ENCODE results near the gene USP1.

Gene USP1

GRCh38 chr1:62462370-62462769, 25.5 kb downstream of the USP1 start:
- no peak for TF ChIP-seq CTCF (IDR thresholded peaks at IDR 0.05; ENCODE audit: insufficient read depth, low read length, poor library complexity, severe bottlenecking)
- H3K36me3 ChIP-seq (ENCODE audit: control insufficient read depth, insufficient read depth, low read length): no peaks in the 10 kb centered on the region
- H3K27me3 ChIP-seq (replicated peaks; ENCODE audit: control insufficient read depth, insufficient read depth, low read length): no peaks in the 10 kb centered on the region
- no peak for DNase-seq (ENCODE audit: extremely low read depth, insufficient read length)
- no peak overlapping the region for H3K4me3 ChIP-seq (replicated peaks; ENCODE audit: low read depth, low read length)

- Histone ChIP-seq H3K27me3 (replicated peaks; ENCODE audit: control insufficient read depth, insufficient read depth, low read length) (no peaks in the 10 kb centered on the region), H3K4me3 (replicated peaks; ENCODE audit: low read depth, low read length) (no peak overlapping the region), H3K36me3 (ENCODE audit: control insufficient read depth, insufficient read depth, low read length) (peaks cover 1% of the 10 kb centered on the region; the same call in 1 of the 2 replicates)
- TF ChIP-seq CTCF (IDR thresholded peaks at IDR 0.05; ENCODE audit: insufficient read depth, low read length, poor library complexity, severe bottlenecking): no peak
- no peak for DNase-seq (ENCODE audit: extremely low read depth, insufficient read length)
Observed at GRCh38 chr1:62467092-62467491, 30.2 kb downstream of the USP1 start.

- Histone ChIP-seq H3K4me3 (replicated peaks; ENCODE audit: low read depth, low read length) (no peak overlapping the region), H3K27me3 (replicated peaks; ENCODE audit: control insufficient read depth, insufficient read depth, low read length) (no peaks in the 10 kb centered on the region), H3K36me3 (ENCODE audit: control insufficient read depth, insufficient read depth, low read length) (no peaks in the 10 kb centered on the region; the same call in 1 of the 2 replicates)
- DNase-seq (ENCODE audit: extremely low read depth, insufficient read length): no peak
- no peak for TF ChIP-seq CTCF (IDR thresholded peaks at IDR 0.05; ENCODE audit: insufficient read depth, low read length, poor library complexity, severe bottlenecking)
Observed at GRCh38 chr1:62476525-62477219, 39.8 kb downstream of the USP1 start.

GRCh38 chr1:62481681-62482080, 44.8 kb downstream of the USP1 start:
- TF ChIP-seq CTCF (IDR thresholded peaks at IDR 0.05; ENCODE audit: insufficient read depth, low read length, poor library complexity, severe bottlenecking): no peak
- Histone ChIP-seq H3K27me3 (replicated peaks; ENCODE audit: control insufficient read depth, insufficient read depth, low read length) (no peaks in the 10 kb centered on the region), H3K36me3 (ENCODE audit: control insufficient read depth, insufficient read depth, low read length) (no peaks in the 10 kb centered on the region), H3K4me3 (replicated peaks; ENCODE audit: low read depth, low read length) (no peak overlapping the region)
- no peak for DNase-seq (ENCODE audit: extremely low read depth, insufficient read length)

GRCh38 chr1:62484824-62485468, 48.1 kb downstream of the USP1 start:
- no peak for TF ChIP-seq CTCF (IDR thresholded peaks at IDR 0.05; ENCODE audit: insufficient read depth, low read length, poor library complexity, severe bottlenecking)
- Histone ChIP-seq H3K27me3 (replicated peaks; ENCODE audit: control insufficient read depth, insufficient read depth, low read length) (no peaks in the 10 kb centered on the region), H3K36me3 (ENCODE audit: control insufficient read depth, insufficient read depth, low read length) (no peaks in the 10 kb centered on the region), H3K4me3 (replicated peaks; ENCODE audit: low read depth, low read length) (peak overlapping the region; percentile 22; the same call in 1 of the 2 replicates)
- no peak for DNase-seq (ENCODE audit: extremely low read depth, insufficient read length)

Measured in GM06990 (cell line).